Effector memory CD4-positive, alpha-beta T cell (primary cell): ENCODE measurements around the gene ENOX2.

Source experiments
- DNase-seq, 3 donors: peaks; one replicate each; pipeline ENCODE4 v3.0.0-alpha.2; 2020
- H3K27ac ChIP-seq: 2 replicates; pipeline ENCODE4 v1.7.0; 2013; ENCODE audit warnings: mild to moderate bottlenecking, low read length, moderate library complexity; ENCODE audit not compliant: insufficient read depth, poor library complexity, severe bottlenecking
- H3K27me3 ChIP-seq: replicated peaks from 2 replicates; pipeline ENCODE4 v1.7.0; 2013; ENCODE audit warnings: mild to moderate bottlenecking, low read length; ENCODE audit not compliant: insufficient read depth, control insufficient read depth, poor library complexity, severe bottlenecking
- H3K36me3 ChIP-seq: 2 replicates; pipeline ENCODE4 v1.7.0; 2013; ENCODE audit warnings: mild to moderate bottlenecking, low read length, moderate library complexity; ENCODE audit not compliant: control insufficient read depth, insufficient read depth
- H3K4me1 ChIP-seq: 2 replicates; pipeline ENCODE4 v1.7.0; 2013; ENCODE audit warnings: low read length, mild to moderate bottlenecking; ENCODE audit not compliant: control insufficient read depth, insufficient read depth, poor library complexity, severe bottlenecking
- H3K4me3 ChIP-seq: 2 replicates; pipeline ENCODE4 v1.7.0; 2013; ENCODE audit warnings: low read length, low read depth, mild to moderate bottlenecking; ENCODE audit not compliant: insufficient read depth, poor library complexity, severe bottlenecking
- H3K9me3 ChIP-seq: 2 replicates; pipeline ENCODE4 v1.7.0; 2013; ENCODE audit warnings: mild to moderate bottlenecking, low read length, moderate library complexity; ENCODE audit not compliant: control insufficient read depth

The ENOX2 gene

DNA sequence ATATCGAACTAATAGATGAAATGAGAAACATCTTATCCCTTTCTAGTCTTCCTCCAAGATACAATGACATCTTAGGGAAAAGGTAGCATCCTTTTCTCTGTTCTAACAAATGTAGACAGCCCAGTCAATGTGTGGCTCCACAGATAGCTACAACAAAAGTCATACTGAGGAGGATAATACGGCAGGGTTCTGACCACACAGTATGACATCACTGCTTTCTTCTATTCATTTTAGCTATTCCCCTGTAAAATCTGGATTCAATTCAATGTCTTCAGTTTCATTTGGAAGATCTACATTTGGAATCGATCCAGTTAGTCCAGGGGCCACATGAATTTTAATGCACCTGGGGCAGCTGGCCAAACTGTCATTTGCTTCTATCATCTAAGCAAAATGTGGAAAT, 51.4 kb downstream of the ENOX2 start:
- no peak overlapping the region for H3K4me3 ChIP-seq
- H3K36me3 ChIP-seq, result no peaks in the 10 kb centered on the region
- H3K9me3 ChIP-seq, result no peaks in the 10 kb centered on the region
- H3K27ac ChIP-seq, result no peak overlapping the region
- DNase-seq, result no peak
- no peaks in the 10 kb centered on the region for H3K27me3 ChIP-seq
- no peaks in the 10 kb centered on the region for H3K4me1 ChIP-seq

DNA sequence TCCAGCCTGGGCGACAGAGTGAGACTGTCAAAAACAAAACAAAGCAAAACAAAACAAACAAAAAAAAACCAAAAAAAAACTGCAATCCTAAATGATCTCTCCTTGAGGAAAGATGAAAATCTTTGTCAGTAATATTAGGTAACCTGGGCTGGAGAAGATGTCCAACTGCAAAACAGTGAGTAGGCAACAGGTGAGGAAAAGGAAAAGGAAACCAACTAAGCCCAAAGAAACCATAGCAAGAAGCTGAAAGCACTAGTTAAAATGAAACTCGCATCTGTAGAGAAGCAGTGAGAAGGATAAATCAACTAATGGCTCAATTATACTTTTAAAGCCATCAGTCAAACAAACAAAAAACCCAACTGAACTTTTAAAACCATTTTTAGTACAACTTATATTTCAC, 54.2 kb downstream of the ENOX2 start:
- no peak overlapping the region for H3K27ac ChIP-seq
- no peaks in the 10 kb centered on the region for H3K36me3 ChIP-seq
- H3K4me1 ChIP-seq, result no peaks in the 10 kb centered on the region
- DNase-seq, result no peak
- H3K9me3 ChIP-seq, result no peaks in the 10 kb centered on the region
- no peak overlapping the region for H3K4me3 ChIP-seq
- no peaks in the 10 kb centered on the region for H3K27me3 ChIP-seq

DNA sequence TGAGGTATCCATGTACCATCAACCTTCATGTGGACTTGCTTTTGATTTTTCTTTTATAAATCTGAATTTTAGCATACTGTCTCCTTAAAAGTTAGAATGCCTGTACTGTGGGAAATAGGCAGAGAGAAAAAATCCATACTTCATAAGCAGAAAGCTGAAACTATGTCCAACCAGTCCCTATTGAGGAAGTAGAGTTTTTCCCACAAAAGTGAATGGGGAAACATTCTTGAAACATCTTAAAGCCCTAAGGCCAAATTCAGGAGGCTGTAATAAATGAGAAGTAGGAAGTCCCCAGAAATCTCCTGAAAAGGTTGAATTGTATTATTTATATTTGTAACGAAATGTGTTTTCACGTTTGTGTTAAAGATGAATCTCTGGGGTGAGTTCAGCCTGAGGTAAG, 56.3 kb downstream of the ENOX2 start:
- Histone ChIP-seq H3K4me1 (no peaks in the 10 kb centered on the region), H3K9me3 (no peaks in the 10 kb centered on the region), H3K27ac (no peak overlapping the region), H3K36me3 (no peaks in the 10 kb centered on the region), H3K4me3 (no peak overlapping the region), H3K27me3 (no peaks in the 10 kb centered on the region)
- DNase-seq, result no peak

DNA sequence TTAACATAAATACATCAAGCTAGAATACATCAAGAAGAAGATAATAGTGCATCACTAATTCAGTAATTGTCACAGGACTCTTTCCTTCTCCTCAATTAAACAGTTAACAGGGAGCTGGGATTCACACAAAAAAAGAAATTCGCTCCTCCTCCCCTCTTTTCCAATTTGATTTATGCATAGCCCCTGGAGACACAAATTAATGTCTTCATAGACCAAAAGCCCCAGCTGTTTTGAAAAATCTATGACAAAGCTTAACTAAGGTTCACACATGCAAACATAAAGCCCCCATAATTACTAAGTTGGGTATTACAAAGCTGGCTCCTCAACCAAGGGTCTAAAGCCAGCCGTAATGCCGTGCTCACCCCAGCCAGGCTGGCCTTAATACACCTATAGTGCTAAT, 61.2 kb downstream of the ENOX2 start:
- H3K4me3 ChIP-seq, result no peak overlapping the region
- H3K27ac ChIP-seq, result no peak overlapping the region
- no peaks in the 10 kb centered on the region for H3K4me1 ChIP-seq
- no peaks in the 10 kb centered on the region for H3K36me3 ChIP-seq
- H3K9me3 ChIP-seq, result no peaks in the 10 kb centered on the region
- no peaks in the 10 kb centered on the region for H3K27me3 ChIP-seq
- DNase-seq, result no peak

DNA sequence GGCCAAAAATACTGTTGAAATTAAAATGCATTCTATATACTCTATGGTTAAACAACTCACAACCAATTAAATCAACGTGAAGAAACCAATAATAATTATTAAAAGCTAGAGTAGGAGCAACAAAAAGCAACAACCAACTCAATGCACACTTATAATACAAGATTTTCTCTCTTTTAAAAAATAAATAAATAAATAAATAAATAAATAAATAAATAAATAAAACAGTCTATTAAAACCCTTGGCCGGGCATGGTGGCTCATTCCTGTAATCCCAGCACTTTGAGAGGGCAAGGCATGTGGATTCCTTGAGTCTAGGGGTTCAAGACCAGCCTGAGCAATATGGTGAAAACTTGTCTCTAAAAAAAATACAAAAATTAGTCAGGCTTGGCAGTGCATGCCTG, 62.7 kb downstream of the ENOX2 start:
- no peaks in the 10 kb centered on the region for H3K9me3 ChIP-seq
- no peak overlapping the region for H3K4me3 ChIP-seq
- H3K27me3 ChIP-seq, result no peaks in the 10 kb centered on the region
- no peaks in the 10 kb centered on the region for H3K4me1 ChIP-seq
- DNase-seq, result no peak
- H3K27ac ChIP-seq, result no peak overlapping the region
- H3K36me3 ChIP-seq, result no peaks in the 10 kb centered on the region

DNA sequence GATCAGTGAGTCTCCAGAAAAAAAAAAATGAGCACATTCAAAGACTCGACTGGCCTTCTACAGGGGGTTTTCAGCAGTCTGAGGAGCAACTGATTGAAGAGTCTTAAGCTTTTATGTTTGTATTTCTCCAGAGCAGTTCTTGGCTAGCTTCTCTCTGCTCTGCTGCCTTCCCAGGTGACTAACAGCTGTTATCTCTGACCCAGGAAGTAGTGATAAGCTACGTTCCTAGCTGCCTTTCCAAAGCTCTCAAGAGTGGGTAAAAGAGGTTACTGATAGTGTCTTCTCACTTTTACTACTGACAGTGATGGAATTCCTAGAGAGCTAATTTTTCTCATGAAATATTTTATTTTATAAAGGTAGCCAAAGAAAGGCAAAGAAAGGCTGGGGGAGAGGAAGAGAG, 66.6 kb downstream of the ENOX2 start:
- Histone ChIP-seq H3K27ac (no peak overlapping the region), H3K4me1 (no peaks in the 10 kb centered on the region), H3K27me3 (no peaks in the 10 kb centered on the region), H3K9me3 (no peaks in the 10 kb centered on the region), H3K4me3 (no peak overlapping the region), H3K36me3 (no peaks in the 10 kb centered on the region)
- DNase-seq, result no peak

DNA sequence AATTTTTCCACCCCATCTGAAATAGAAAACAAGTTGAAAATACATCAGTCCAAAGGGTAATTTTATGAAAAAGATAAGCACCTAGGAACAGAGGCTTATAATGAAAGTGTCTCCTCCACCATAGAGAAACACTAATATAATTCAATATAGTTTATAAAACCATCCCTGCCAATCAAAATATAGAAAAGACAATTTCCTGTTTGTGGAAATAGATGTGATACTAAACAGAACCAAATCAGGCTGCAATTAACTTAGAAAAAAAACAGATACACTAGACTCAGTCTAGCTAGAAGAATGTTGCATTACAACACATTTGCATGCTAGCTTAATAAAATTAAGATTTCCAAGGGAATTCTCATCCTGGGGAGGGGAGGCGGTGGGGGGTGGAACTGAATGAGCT, 68.2 kb downstream of the ENOX2 start:
- H3K4me3 ChIP-seq, result no peak overlapping the region
- no peaks in the 10 kb centered on the region for H3K4me1 ChIP-seq
- no peak for DNase-seq
- no peaks in the 10 kb centered on the region for H3K27me3 ChIP-seq
- no peaks in the 10 kb centered on the region for H3K9me3 ChIP-seq
- H3K36me3 ChIP-seq, result no peaks in the 10 kb centered on the region
- H3K27ac ChIP-seq, result no peak overlapping the region

DNA sequence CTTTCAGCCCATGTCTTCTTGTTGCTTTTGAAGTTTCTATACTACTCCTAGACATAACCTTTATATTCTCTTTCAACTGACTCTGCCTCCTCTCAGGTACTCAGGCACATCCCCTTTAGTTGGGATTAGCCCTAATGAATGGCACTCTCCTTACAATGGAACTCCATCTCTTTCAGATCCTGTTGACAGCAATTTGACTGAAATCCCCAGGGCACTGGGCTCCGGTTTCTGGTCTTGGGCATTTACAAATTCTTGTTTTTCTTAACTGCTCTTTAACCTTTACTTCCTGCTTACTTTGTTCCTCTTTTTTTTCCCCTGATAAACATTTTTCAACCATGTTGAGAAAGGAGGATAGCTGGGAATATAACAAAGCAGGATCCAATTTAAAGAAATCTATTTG, 68.9 kb downstream of the ENOX2 start:
- Histone ChIP-seq H3K36me3 (no peaks in the 10 kb centered on the region), H3K4me3 (no peak overlapping the region), H3K4me1 (no peaks in the 10 kb centered on the region), H3K9me3 (no peaks in the 10 kb centered on the region), H3K27me3 (no peaks in the 10 kb centered on the region), H3K27ac (no peak overlapping the region)
- no peak for DNase-seq

DNA sequence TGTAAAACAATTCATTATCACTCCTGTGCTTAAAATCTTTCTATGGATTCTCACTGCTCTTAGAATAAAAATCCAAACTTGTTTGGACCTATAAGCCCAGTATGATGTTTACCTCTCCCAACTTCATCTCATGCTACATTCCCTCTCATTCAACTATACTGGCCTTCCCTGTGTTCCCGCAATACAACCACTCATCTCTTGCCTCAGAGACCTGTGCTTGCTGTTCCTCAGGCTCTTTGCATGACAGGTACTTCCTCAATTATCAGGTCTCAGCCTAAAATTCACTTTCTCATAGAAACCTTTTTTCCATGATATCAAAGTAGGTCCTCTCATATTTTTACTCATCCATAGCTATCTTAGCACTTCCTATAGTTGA, 71.7 kb downstream of the ENOX2 start:
- DNase-seq, result no peak
- H3K27ac ChIP-seq, result no peak overlapping the region
- no peaks in the 10 kb centered on the region for H3K4me1 ChIP-seq
- no peaks in the 10 kb centered on the region for H3K36me3 ChIP-seq
- no peaks in the 10 kb centered on the region for H3K27me3 ChIP-seq
- H3K4me3 ChIP-seq, result no peak overlapping the region
- H3K9me3 ChIP-seq, result no peaks in the 10 kb centered on the region

DNA sequence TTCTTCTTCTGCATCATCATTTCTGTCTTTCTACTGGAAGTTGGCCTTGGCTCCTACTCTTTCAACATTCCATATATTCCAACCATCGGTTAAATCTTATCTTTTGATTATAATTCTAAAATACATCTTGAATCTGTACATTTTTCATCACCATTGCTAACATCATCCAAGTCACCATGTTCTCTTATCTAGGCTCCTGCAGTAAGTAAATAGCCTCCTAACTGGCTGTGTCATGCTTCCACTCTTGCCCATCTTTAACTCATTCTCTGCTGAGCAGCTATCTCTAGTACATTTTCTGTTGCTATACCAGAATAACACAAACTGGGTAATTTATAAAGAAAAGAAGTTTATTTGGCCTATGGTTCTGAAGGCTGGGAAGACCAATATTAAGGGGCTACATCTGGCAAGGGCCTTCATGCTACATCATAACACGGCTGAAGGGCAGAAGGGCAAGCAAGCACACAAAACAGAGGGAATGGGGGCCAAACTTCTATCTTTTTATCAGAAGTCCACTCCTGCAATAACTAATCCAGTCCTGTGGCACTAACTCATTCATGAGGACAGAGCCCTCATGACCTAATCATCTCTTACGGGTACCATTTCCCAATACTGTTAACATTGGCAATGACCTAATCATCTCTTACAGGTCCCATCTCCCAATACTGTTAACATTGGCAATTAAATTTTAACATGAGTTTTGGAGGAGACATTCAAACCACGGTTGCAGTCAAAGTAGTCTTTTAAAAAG, 72.2 kb downstream of the ENOX2 start:
- no peak overlapping the region for H3K4me3 ChIP-seq
- H3K27ac ChIP-seq, result no peak overlapping the region
- DNase-seq, result no peak
- H3K36me3 ChIP-seq, result no peaks in the 10 kb centered on the region
- no peaks in the 10 kb centered on the region for H3K27me3 ChIP-seq
- no peaks in the 10 kb centered on the region for H3K9me3 ChIP-seq
- no peaks in the 10 kb centered on the region for H3K4me1 ChIP-seq
